ENCODE measurements around the gene RUBCNL. TPM values are rescaled to one million over a fixed set of nuclear protein-coding genes. Genes with fewer than 3 reads are reported as not detected.

RUBCNL gene
- total and polyA plus RNA-seq, 2 experiments from 2014 or later = 4.2 to 5.9 TPM

DNA sequence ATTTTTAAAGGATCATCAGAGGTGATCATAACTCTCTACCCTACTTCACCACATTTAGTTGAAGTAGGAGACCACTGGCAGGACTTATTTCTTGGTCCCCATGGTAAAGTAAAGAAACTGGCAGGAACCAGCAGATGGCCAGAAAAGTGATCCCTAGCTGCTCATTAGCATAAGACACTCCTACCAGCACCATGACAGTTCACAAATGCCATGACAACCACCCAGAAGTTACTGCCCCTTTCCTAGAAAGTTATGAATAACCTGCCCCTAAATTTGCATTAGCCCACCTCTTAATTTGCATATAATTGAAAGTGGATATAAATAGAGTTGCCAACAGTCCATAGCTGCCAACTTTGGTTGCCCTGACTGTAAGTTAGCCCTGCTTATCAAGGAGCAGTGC lies 18.4 kb upstream of the RUBCNL start:
- DNase-seq (ENCODE audit: low spot score) (no peak), ATAC-seq (no peak)
- TF ChIP-seq STAT1 (IDR thresholded peaks at IDR 0.05; ENCODE audit: unreplicated experiment) (no peak), EZH2 (IDR thresholded peaks at IDR 0.05; ENCODE audit: low read depth, unreplicated experiment) (no peak)
- TF ChIP-seq, protein P1, sequence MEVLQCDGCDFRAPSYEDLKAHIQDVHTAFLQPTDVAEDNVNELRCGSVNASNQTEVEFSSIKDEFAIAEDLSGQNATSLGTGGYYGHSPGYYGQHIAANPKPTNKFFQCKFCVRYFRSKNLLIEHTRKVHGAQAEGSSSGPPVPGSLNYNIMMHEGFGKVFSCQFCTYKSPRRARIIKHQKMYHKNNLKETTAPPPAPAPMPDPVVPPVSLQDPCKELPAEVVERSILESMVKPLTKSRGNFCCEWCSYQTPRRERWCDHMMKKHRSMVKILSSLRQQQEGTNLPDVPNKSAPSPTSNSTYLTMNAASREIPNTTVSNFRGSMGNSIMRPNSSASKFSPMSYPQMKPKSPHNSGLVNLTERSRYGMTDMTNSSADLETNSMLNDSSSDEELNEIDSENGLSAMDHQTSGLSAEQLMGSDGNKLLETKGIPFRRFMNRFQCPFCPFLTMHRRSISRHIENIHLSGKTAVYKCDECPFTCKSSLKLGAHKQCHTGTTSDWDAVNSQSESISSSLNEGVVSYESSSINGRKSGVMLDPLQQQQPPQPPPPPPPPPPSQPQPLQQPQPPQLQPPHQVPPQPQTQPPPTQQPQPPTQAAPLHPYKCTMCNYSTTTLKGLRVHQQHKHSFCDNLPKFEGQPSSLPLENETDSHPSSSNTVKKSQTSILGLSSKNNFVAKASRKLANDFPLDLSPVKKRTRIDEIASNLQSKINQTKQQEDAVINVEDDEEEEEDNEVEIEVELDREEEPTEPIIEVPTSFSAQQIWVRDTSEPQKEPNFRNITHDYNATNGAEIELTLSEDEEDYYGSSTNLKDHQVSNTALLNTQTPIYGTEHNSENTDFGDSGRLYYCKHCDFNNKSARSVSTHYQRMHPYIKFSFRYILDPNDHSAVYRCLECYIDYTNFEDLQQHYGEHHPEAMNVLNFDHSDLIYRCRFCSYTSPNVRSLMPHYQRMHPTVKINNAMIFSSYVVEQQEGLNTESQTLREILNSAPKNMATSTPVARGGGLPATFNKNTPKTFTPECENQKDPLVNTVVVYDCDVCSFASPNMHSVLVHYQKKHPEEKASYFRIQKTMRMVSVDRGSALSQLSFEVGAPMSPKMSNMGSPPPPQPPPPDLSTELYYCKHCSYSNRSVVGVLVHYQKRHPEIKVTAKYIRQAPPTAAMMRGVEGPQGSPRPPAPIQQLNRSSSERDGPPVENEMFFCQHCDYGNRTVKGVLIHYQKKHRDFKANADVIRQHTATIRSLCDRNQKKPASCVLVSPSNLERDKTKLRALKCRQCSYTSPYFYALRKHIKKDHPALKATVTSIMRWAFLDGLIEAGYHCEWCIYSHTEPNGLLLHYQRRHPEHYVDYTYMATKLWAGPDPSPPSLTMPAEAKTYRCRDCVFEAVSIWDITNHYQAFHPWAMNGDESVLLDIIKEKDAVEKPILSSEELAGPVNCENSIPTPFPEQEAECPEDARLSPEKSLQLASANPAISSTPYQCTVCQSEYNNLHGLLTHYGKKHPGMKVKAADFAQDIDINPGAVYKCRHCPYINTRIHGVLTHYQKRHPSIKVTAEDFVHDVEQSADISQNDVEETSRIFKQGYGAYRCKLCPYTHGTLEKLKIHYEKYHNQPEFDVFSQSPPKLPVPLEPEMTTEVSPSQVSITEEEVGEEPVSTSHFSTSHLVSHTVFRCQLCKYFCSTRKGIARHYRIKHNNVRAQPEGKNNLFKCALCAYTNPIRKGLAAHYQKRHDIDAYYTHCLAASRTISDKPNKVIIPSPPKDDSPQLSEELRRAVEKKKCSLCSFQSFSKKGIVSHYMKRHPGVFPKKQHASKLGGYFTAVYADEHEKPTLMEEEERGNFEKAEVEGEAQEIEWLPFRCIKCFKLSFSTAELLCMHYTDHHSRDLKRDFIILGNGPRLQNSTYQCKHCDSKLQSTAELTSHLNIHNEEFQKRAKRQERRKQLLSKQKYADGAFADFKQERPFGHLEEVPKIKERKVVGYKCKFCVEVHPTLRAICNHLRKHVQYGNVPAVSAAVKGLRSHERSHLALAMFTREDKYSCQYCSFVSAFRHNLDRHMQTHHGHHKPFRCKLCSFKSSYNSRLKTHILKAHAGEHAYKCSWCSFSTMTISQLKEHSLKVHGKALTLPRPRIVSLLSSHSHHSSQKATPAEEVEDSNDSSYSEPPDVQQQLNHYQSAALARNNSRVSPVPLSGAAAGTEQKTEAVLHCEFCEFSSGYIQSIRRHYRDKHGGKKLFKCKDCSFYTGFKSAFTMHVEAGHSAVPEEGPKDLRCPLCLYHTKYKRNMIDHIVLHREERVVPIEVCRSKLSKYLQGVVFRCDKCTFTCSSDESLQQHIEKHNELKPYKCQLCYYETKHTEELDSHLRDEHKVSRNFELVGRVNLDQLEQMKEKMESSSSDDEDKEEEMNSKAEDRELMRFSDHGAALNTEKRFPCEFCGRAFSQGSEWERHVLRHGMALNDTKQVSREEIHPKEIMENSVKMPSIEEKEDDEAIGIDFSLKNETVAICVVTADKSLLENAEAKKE (CRISPR knock-in tag; IDR thresholded peaks at IDR 0.05) = no peak
- TF ChIP-seq, protein P2, sequence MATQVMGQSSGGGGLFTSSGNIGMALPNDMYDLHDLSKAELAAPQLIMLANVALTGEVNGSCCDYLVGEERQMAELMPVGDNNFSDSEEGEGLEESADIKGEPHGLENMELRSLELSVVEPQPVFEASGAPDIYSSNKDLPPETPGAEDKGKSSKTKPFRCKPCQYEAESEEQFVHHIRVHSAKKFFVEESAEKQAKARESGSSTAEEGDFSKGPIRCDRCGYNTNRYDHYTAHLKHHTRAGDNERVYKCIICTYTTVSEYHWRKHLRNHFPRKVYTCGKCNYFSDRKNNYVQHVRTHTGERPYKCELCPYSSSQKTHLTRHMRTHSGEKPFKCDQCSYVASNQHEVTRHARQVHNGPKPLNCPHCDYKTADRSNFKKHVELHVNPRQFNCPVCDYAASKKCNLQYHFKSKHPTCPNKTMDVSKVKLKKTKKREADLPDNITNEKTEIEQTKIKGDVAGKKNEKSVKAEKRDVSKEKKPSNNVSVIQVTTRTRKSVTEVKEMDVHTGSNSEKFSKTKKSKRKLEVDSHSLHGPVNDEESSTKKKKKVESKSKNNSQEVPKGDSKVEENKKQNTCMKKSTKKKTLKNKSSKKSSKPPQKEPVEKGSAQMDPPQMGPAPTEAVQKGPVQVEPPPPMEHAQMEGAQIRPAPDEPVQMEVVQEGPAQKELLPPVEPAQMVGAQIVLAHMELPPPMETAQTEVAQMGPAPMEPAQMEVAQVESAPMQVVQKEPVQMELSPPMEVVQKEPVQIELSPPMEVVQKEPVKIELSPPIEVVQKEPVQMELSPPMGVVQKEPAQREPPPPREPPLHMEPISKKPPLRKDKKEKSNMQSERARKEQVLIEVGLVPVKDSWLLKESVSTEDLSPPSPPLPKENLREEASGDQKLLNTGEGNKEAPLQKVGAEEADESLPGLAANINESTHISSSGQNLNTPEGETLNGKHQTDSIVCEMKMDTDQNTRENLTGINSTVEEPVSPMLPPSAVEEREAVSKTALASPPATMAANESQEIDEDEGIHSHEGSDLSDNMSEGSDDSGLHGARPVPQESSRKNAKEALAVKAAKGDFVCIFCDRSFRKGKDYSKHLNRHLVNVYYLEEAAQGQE (IDR thresholded peaks at IDR 0.05; ENCODE audit: unreplicated experiment) = no peak
- TF ChIP-seq, protein P3, sequence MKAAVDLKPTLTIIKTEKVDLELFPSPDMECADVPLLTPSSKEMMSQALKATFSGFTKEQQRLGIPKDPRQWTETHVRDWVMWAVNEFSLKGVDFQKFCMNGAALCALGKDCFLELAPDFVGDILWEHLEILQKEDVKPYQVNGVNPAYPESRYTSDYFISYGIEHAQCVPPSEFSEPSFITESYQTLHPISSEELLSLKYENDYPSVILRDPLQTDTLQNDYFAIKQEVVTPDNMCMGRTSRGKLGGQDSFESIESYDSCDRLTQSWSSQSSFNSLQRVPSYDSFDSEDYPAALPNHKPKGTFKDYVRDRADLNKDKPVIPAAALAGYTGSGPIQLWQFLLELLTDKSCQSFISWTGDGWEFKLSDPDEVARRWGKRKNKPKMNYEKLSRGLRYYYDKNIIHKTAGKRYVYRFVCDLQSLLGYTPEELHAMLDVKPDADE (IDR thresholded peaks at IDR 0.05) = no peak
- H3K4me1 ChIP-seq (ENCODE audit: insufficient read depth) = no peaks in the 10 kb centered on the region
- Mint-ChIP-seq H3K27ac (no peak overlapping the region), H3K36me3 (ENCODE audit: low read depth) (peaks cover 13% of the 10 kb centered on the region), H3K4me3 (no peak overlapping the region), H3K27me3 (ENCODE audit: insufficient read depth, low read depth, poor library complexity) (peaks cover 3% of the 10 kb centered on the region), H3K4me1 (peaks cover 2% of the 10 kb centered on the region; the same call in 2 of the 3 replicates), H3K9me3 (peaks cover 17% of the 10 kb centered on the region)
- no peaks in the 10 kb centered on the region for H3K36me3 ChIP-seq (ENCODE audit: insufficient read depth)
- H3K27ac ChIP-seq (ENCODE audit: low read depth) = no peak overlapping the region
- no peak overlapping the region for H3K4me3 ChIP-seq
- H3F3A ChIP-seq (replicated peaks; ENCODE audit: low read depth) = no peaks in the 10 kb centered on the region
- H4K20me1 ChIP-seq (replicated peaks; ENCODE audit: insufficient read depth) = no peaks in the 10 kb centered on the region
- H3K9me2 ChIP-seq (ENCODE audit: insufficient read depth) = no peaks in the 10 kb centered on the region; the same call in 1 of the 2 replicates
- H3K79me2 ChIP-seq (replicated peaks; ENCODE audit: insufficient read depth) = no peaks in the 10 kb centered on the region
- no peak overlapping the region for H3K4me2 ChIP-seq
- no peaks in the 10 kb centered on the region for H3K27me3 ChIP-seq (ENCODE audit: insufficient read depth)
- H2AFZ ChIP-seq = no peak overlapping the region
